ENCODE measurements around the gene KCNH4. TPM values are rescaled to one million over a fixed set of nuclear protein-coding genes. Genes with fewer than 3 reads are reported as not detected.

KCNH4 gene
- total RNA-seq, 1 donor from 2014 or later = not detected

DNA sequence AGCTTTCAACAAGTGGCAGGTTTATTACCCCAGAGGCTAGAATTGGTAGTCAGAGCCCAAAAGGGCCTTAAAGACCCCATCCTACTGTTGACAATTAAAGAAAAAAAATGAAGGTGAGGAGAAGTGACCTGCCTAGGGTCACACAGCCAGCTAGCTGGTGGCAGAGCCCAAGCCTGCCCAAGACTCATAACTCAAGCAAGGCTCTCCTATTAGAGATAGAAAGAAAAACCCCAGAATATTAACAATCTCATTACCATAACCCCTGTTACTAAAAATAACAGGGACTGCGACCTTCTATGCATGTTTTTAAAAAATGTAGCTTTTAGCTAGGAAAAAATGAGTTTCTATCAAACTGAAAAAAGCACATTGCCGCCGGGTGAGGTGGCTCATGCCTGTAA, 44.3 kb downstream of the KCNH4 start:
- TF ChIP-seq, protein P1, sequence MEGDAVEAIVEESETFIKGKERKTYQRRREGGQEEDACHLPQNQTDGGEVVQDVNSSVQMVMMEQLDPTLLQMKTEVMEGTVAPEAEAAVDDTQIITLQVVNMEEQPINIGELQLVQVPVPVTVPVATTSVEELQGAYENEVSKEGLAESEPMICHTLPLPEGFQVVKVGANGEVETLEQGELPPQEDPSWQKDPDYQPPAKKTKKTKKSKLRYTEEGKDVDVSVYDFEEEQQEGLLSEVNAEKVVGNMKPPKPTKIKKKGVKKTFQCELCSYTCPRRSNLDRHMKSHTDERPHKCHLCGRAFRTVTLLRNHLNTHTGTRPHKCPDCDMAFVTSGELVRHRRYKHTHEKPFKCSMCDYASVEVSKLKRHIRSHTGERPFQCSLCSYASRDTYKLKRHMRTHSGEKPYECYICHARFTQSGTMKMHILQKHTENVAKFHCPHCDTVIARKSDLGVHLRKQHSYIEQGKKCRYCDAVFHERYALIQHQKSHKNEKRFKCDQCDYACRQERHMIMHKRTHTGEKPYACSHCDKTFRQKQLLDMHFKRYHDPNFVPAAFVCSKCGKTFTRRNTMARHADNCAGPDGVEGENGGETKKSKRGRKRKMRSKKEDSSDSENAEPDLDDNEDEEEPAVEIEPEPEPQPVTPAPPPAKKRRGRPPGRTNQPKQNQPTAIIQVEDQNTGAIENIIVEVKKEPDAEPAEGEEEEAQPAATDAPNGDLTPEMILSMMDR (IDR thresholded peaks at IDR 0.05) = no peak
- no peak for TF ChIP-seq EZH2 (IDR thresholded peaks at IDR 0.05)
- TF ChIP-seq EZH2phosphoT487 (IDR thresholded peaks at IDR 0.05) = no peak
- Histone ChIP-seq H3K27me3 (no peaks in the 10 kb centered on the region), H3F3A (ENCODE audit: low read depth) (no peaks in the 10 kb centered on the region), H3K27ac (no peak overlapping the region), H3K9ac (no peak overlapping the region), H3K4me1 (no peaks in the 10 kb centered on the region), H3K79me2 (ENCODE audit: low read depth) (peaks cover 62% of the 10 kb centered on the region), H4K20me1 (ENCODE audit: low read depth) (peaks cover 74% of the 10 kb centered on the region), H2AFZ (replicated peaks) (no peak overlapping the region), H3K4me3 (no peak overlapping the region), H3K4me2 (no peak overlapping the region), H3K9me3 (ENCODE audit: low read depth) (no peaks in the 10 kb centered on the region), H3K36me3 (no peaks in the 10 kb centered on the region)
- Mint-ChIP-seq H3K36me3 (peaks cover 9% of the 10 kb centered on the region), H3K27ac (no peak overlapping the region), H3K27me3 (ENCODE audit: insufficient read depth, low read depth) (peaks cover 6% of the 10 kb centered on the region), H3K4me3 (no peak overlapping the region), H3K4me1 (peaks cover 7% of the 10 kb centered on the region), H3K9me3 (no peaks in the 10 kb centered on the region)
- no peak for DNase-seq (ENCODE audit: low spot score)

DNA sequence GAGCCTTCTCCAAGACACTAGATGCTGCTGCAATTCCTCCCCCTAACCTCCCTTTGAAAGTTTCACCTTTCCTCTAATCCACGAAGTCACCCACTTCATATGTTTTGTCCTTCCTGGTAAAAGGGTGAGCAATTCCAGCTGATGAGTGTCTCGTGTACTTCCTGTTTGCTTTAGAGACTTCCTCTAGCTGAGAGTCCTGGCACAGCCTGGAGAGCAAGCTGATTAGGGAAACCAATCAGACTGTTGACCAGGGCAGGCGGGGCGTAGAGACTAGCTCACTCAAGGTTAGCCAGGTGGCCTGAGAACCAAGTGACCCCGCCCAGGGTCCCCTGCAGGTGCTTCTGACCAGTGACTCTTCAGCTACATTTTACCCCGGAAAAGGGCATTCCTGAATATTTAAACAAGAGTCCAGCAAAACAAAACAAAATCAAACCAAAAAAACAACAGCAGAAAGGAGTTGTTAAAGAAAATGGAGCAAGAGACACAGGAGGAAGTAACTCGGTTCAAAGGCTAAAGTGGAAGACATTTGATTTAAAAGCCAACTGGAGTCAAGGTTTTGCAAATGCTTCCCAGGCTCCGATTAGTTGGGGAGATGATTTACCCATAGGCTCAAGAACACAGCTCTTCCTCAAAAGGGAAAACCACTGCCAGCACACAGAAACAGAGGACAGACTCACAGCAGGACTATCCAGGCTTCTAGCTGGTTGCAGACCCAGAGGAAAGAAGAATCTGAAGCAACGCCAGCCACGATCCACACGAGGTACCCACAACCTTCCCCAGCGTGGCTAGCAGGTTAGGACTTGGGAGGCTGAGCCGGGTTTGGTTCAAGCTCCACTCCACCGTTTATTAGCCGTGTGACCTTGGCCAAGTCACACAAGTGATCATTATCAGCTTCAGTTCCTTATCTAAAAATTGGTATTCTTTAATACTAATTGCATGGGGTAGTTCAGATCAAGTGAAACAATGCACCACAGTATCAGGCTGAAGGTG, 45.0 kb downstream of the KCNH4 start:
- Mint-ChIP-seq H3K4me1 (peaks cover 10% of the 10 kb centered on the region), H3K36me3 (peaks cover 12% of the 10 kb centered on the region), H3K27ac (no peak overlapping the region), H3K4me3 (no peak overlapping the region), H3K27me3 (ENCODE audit: insufficient read depth, low read depth) (peaks cover 6% of the 10 kb centered on the region), H3K9me3 (no peaks in the 10 kb centered on the region)
- H3K4me2 ChIP-seq = no peak overlapping the region
- no peaks in the 10 kb centered on the region for H3K4me1 ChIP-seq
- peaks cover 73% of the 10 kb centered on the region for H4K20me1 ChIP-seq (ENCODE audit: low read depth)
- DNase-seq (ENCODE audit: low spot score) = no peak
- H3K27ac ChIP-seq = no peak overlapping the region
- H3K27me3 ChIP-seq = no peaks in the 10 kb centered on the region
- peaks cover 55% of the 10 kb centered on the region for H3K79me2 ChIP-seq (ENCODE audit: low read depth)
- TF ChIP-seq, protein P1 (IDR thresholded peaks at IDR 0.05) = no peak
- no peak for TF ChIP-seq EZH2phosphoT487 (IDR thresholded peaks at IDR 0.05)
- TF ChIP-seq EZH2 (IDR thresholded peaks at IDR 0.05) = no peak
- no peak overlapping the region for H3K4me3 ChIP-seq
- H3K9ac ChIP-seq = no peak overlapping the region
- H2AFZ ChIP-seq (replicated peaks) = no peak overlapping the region
- H3F3A ChIP-seq (ENCODE audit: low read depth) = no peaks in the 10 kb centered on the region
- no peaks in the 10 kb centered on the region for H3K9me3 ChIP-seq (ENCODE audit: low read depth)
- no peaks in the 10 kb centered on the region for H3K36me3 ChIP-seq

DNA sequence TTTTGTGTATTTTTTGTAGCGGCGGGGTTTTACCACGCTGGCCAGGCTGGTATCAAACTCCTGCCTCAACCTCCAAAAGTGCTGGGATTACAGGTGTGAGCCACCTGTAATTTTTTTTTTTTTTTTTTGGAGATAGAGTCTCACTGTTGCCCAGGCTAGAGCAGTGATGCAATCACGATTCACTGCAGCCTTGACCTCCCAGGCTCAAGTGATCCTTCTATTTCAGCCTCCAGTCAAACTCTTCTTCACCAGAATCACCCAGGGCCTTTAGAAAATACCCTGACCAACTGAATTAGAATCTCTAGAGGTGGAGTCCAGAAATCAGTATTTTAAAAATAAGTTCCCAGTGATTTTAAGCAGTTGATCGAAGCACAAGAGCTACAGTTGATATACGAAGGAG, 45.8 kb downstream of the KCNH4 start:
- Histone ChIP-seq H3K36me3 (no peaks in the 10 kb centered on the region), H3K9me3 (ENCODE audit: low read depth) (no peaks in the 10 kb centered on the region), H4K20me1 (ENCODE audit: low read depth) (peaks cover 68% of the 10 kb centered on the region), H3K9ac (no peak overlapping the region), H3K4me2 (no peak overlapping the region), H2AFZ (replicated peaks) (no peak overlapping the region), H3K4me3 (no peak overlapping the region), H3K4me1 (no peaks in the 10 kb centered on the region), H3F3A (ENCODE audit: low read depth) (no peaks in the 10 kb centered on the region), H3K79me2 (ENCODE audit: low read depth) (peaks cover 48% of the 10 kb centered on the region), H3K27me3 (no peaks in the 10 kb centered on the region), H3K27ac (no peak overlapping the region)
- peaks cover 8% of the 10 kb centered on the region for H3K27me3 Mint-ChIP-seq (ENCODE audit: insufficient read depth, low read depth)
- peaks cover 12% of the 10 kb centered on the region for H3K36me3 Mint-ChIP-seq
- no peaks in the 10 kb centered on the region for H3K9me3 Mint-ChIP-seq
- no peak overlapping the region for H3K27ac Mint-ChIP-seq
- no peak overlapping the region for H3K4me3 Mint-ChIP-seq
- no peak for DNase-seq (ENCODE audit: low spot score)
- TF ChIP-seq EZH2phosphoT487 (IDR thresholded peaks at IDR 0.05) (no peak), EZH2 (IDR thresholded peaks at IDR 0.05) (no peak)
- TF ChIP-seq, protein P1 (IDR thresholded peaks at IDR 0.05) = no peak
- peaks cover 14% of the 10 kb centered on the region for H3K4me1 Mint-ChIP-seq
